Rectal smooth muscle tissue (tissue), 1 donor: Measurements from ENCODE around the gene SNX14.

Experiments
- H3K27ac ChIP-seq: one replicate; pipeline ENCODE4 v1.7.0; 2013; ENCODE audit warnings: low read depth, low read length, inconsistent platforms
- H3K27me3 ChIP-seq: one replicate; pipeline ENCODE4 v1.7.0; 2013; ENCODE audit warnings: low read length; ENCODE audit not compliant: control insufficient read depth, insufficient read depth
- H3K36me3 ChIP-seq: one replicate; pipeline ENCODE4 v1.7.0; 2013; ENCODE audit warnings: low read length; ENCODE audit not compliant: control insufficient read depth, insufficient read depth
- H3K4me1 ChIP-seq: one replicate; pipeline ENCODE4 v1.7.0; 2013; ENCODE audit warnings: low read length; ENCODE audit not compliant: control insufficient read depth, insufficient read depth
- H3K4me3 ChIP-seq: one replicate; pipeline ENCODE4 v1.7.0; 2013; ENCODE audit warnings: low read length
- H3K9ac ChIP-seq: one replicate; pipeline ENCODE4 v1.7.0; 2013; ENCODE audit warnings: low read length

Gene SNX14

GRCh38 chr6:85490516-85491248 lies 103.0 kb downstream of the SNX14 start:
- H3K27ac ChIP-seq: no peak overlapping the region
- no peak overlapping the region for H3K9ac ChIP-seq
- H3K27me3 ChIP-seq: no peaks in the 10 kb centered on the region
- H3K4me3 ChIP-seq: no peak overlapping the region
- no peaks in the 10 kb centered on the region for H3K4me1 ChIP-seq
- peaks cover 9% of the 10 kb centered on the region for H3K36me3 ChIP-seq

- Histone ChIP-seq H3K4me1 (peaks cover 2% of the 10 kb centered on the region), H3K27ac (no peak overlapping the region), H3K27me3 (no peaks in the 10 kb centered on the region)
These were observed 108.7 kb downstream of the SNX14 start for GRCh38 chr6:85484948-85485347.

GRCh38 chr6:85483846-85484245 lies 109.8 kb downstream of the SNX14 start:
- no peak overlapping the region for H3K27ac ChIP-seq
- no peaks in the 10 kb centered on the region for H3K27me3 ChIP-seq
- H3K36me3 ChIP-seq: peaks cover 5% of the 10 kb centered on the region
- no peak overlapping the region for H3K9ac ChIP-seq
- peaks cover 2% of the 10 kb centered on the region for H3K4me1 ChIP-seq
- H3K4me3 ChIP-seq: no peak overlapping the region

More at GRCh38 chr6:85484948-85485347, 108.7 kb downstream of the SNX14 start:
- H3K4me3 ChIP-seq: no peak overlapping the region
- H3K36me3 ChIP-seq: peaks cover 5% of the 10 kb centered on the region
- H3K9ac ChIP-seq: no peak overlapping the region

- Histone ChIP-seq H3K4me1 (peaks cover 2% of the 10 kb centered on the region), H3K27ac (peak overlapping the region; percentile 52), H3K36me3 (peaks cover 3% of the 10 kb centered on the region), H3K4me3 (no peak overlapping the region), H3K27me3 (no peaks in the 10 kb centered on the region), H3K9ac (no peak overlapping the region)
These were observed 110.6 kb downstream of the SNX14 start for GRCh38 chr6:85482905-85483700.

- H3K36me3 ChIP-seq: no peaks in the 10 kb centered on the region
- H3K4me3 ChIP-seq: no peak overlapping the region
- H3K4me1 ChIP-seq: peaks cover 2% of the 10 kb centered on the region
- H3K27ac ChIP-seq: peak overlapping the region; percentile 57
- H3K27me3 ChIP-seq: no peaks in the 10 kb centered on the region
- H3K9ac ChIP-seq: no peak overlapping the region
These were observed 111.3 kb downstream of the SNX14 start for GRCh38 chr6:85482206-85482904.

- no peaks in the 10 kb centered on the region for H3K27me3 ChIP-seq
- H3K36me3 ChIP-seq: peaks cover 2% of the 10 kb centered on the region
- H3K9ac ChIP-seq: no peak overlapping the region
- no peak overlapping the region for H3K4me3 ChIP-seq
- H3K4me1 ChIP-seq: peaks cover 2% of the 10 kb centered on the region
- no peak overlapping the region for H3K27ac ChIP-seq
These were observed 114.5 kb downstream of the SNX14 start for GRCh38 chr6:85479208-85479607.

GRCh38 chr6:85476532-85476931 lies 117.1 kb downstream of the SNX14 start:
- Histone ChIP-seq H3K9ac (no peak overlapping the region), H3K4me3 (no peak overlapping the region), H3K27ac (no peak overlapping the region), H3K27me3 (no peaks in the 10 kb centered on the region), H3K4me1 (no peaks in the 10 kb centered on the region), H3K36me3 (peaks cover 2% of the 10 kb centered on the region)

GRCh38 chr6:85473748-85474147 lies 119.9 kb downstream of the SNX14 start:
- peaks cover 4% of the 10 kb centered on the region for H3K36me3 ChIP-seq
- no peak overlapping the region for H3K4me3 ChIP-seq
- no peaks in the 10 kb centered on the region for H3K4me1 ChIP-seq
- H3K27ac ChIP-seq: no peak overlapping the region
- no peaks in the 10 kb centered on the region for H3K27me3 ChIP-seq
- no peak overlapping the region for H3K9ac ChIP-seq

GRCh38 chr6:85472744-85473143 lies 120.9 kb downstream of the SNX14 start:
- H3K4me3 ChIP-seq: no peak overlapping the region

DNA sequence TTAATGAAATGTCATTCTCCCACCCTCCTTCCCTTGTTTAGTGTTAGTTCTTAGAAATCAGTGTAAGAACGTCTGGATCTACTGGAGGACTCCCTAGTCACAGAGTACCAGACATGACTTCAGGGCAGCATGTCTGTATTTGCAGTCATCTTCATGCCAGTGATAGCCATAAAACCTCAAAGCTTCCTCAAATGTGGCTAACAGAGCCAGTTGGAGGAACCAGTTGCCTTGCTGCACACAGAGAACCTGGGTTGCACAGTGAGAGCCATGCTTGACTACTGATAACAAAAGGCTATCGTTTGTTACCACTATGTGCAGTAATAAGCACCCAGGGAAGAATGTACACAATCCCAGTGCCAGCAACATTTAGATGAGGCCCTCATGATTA lies 123.6 kb downstream of the SNX14 start:
- H3K9ac ChIP-seq: no peak overlapping the region
- no peaks in the 10 kb centered on the region for H3K4me1 ChIP-seq
- H3K27me3 ChIP-seq: no peaks in the 10 kb centered on the region
- no peak overlapping the region for H3K27ac ChIP-seq
- no peak overlapping the region for H3K4me3 ChIP-seq
- H3K36me3 ChIP-seq: peaks cover 6% of the 10 kb centered on the region

More at GRCh38 chr6:85472744-85473143, 120.9 kb downstream of the SNX14 start:
- Histone ChIP-seq H3K9ac (no peak overlapping the region), H3K27me3 (no peaks in the 10 kb centered on the region), H3K4me1 (no peaks in the 10 kb centered on the region), H3K27ac (no peak overlapping the region), H3K36me3 (peaks cover 8% of the 10 kb centered on the region)

DNA sequence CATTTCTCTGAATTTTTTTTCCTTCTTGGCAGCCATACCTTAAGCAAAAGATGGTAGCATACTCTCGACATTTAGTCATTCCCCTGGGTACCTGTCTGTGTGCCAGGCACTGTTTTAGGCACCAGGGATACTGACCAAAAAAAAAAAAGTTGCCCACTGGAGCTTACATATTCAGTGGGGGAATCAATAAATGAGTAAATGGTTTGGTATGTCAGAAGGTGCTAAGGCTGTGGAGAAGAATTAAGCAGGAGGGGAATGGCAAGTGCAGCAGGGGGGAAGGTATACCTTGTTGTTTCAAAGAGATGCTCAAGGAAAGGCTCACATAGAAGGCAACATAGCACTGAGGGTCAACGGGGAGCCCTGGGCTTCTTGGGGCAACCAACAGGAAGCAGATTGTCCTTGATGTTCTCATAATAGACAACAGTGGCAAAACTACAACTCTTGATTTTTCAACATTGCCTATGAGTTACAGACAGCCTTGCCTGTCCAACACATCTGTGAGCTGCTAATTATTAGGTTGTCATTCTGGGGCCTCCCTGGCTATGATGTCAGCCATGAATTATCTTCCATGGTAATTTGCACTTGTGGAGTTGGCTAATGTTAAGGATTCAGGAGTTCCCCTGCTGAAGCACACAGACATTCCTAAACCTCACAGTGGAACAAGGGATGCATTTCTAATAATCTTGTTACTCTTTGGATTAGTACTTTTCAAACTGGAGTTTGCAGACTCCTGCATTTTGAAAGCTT lies 124.2 kb downstream of the SNX14 start:
- H3K4me3 ChIP-seq: no peak overlapping the region

DNA sequence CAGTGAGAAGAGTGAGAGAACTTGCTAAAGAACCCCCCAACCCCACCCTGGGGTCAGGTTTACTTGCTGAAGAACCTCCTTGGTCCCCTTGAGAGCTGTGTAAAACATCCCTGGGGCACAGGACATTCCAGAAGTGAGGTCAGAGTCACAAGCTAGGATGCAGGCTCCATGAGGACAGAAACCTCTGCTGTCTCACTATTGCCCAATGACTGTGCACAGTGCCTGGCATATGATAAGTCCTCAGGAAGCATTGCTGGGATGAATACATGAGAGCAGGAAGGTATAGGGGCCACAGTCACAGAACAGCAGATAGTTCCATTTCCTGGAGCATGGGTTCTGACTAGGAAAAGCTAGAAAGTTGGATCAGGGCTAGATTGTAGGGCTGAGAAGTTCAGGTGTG lies 125.3 kb downstream of the SNX14 start:
- Histone ChIP-seq H3K9ac (no peak overlapping the region), H3K27ac (no peak overlapping the region), H3K27me3 (no peaks in the 10 kb centered on the region), H3K4me3 (no peak overlapping the region), H3K4me1 (no peaks in the 10 kb centered on the region), H3K36me3 (peaks cover 6% of the 10 kb centered on the region)

More for the DNA sequence above, 124.2 kb downstream of the SNX14 start:
- Histone ChIP-seq H3K27ac (no peak overlapping the region), H3K9ac (no peak overlapping the region), H3K36me3 (peaks cover 6% of the 10 kb centered on the region), H3K4me1 (no peaks in the 10 kb centered on the region), H3K27me3 (no peaks in the 10 kb centered on the region)
